Activated naive CD4-positive, alpha-beta T cell treated with Interleukin-2 at 50 U/mL for 16 hours (primary cell): ENCODE data around the gene EMC8.
"Not testable (repeated sequence)": the region's sequence is repeated elsewhere in the genome, so short reads cannot be mapped to it uniquely, and the experiment has no call there.

Source experiments
- DNase-seq: peaks from one replicate; pipeline ENCODE4 v3.0.0-alpha.2; 2020

Gene EMC8

DNA sequence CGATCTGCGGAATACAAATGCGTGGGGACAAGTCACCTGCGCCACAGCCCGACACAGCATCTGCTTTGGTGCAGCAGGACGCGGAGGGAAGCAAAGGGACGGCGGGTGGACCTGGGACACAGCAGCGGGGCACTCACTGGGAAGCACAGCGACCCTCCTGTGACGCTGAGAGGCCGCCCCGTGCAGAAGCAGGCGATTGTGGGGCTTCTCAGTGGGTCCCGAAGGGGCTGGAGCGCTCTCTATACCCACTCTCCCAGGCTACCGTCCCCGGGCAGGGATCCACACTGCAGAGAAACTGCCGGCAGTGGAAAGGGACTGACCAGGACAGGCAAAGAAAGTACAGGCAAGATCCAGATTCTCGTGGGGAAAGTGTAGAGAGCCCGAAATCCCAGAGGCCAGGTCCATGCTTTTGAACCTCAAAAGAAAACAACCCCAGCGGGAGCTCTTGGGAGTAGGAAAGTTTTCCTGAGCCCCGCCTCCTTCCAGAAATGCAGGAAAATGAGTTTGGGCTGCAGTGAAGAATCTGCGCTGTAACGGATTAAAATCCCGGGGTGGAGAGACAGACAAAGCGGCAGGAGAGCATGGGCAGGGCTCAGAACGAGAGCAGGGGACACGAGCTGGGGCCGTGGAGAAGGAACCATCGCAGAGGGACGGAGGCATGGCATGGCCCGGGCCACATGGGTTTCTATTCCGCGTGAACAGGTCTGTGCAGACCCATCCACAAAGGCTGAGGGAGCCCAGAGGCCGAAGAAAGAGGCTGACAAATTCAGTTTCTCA lies 12.9 kb upstream of the EMC8 start:
- no peak for DNase-seq

DNA sequence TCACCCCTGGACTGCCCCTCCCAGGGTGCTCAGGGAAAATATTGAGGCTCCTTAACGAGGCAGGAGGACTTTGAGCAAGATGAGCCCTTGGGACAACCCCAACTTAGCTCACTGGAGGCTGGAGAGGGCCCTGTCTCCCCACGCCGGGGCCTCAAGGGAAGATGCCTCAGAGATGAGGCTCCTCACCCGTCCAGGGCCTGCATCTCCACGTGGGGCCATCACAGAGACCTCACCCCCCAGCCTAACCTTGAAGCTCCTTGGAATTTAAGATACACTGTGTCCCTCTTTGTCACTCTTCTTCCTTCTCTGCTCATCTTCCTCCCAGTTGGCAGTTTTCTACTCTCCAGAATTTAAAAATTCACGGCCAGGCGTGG lies 11.4 kb upstream of the EMC8 start:
- no peak for DNase-seq

DNA sequence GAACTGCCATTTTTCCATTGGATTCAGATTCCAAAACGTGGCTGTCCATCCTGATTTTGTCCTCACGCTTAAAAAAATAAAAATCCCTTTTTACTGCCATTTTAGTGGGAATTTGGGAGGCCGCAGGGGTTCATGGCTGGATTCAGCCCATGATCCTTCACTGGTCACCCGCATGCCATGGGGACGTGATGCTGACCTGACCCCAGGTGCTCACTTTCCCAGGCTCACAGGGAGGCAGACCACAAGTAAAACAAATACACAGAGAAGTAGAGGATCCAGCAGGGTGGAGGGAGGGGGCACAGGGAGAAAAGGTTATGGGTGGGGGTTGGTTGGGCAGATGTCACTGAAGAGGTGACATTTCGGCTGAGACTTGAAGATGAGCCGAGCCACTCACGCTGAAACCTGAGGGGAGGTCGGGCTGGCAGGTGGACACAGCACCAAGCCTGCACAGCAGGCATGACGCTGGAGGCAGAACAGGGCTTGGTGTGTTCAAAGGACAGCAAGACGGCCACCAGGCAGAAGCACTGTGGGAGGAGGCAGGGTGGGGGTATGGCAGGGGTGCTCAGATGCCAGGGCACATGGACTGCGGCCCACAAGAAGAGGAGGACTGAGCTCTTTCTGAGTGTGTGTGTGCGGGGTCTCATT lies 10.9 kb upstream of the EMC8 start:
- no peak for DNase-seq

DNA sequence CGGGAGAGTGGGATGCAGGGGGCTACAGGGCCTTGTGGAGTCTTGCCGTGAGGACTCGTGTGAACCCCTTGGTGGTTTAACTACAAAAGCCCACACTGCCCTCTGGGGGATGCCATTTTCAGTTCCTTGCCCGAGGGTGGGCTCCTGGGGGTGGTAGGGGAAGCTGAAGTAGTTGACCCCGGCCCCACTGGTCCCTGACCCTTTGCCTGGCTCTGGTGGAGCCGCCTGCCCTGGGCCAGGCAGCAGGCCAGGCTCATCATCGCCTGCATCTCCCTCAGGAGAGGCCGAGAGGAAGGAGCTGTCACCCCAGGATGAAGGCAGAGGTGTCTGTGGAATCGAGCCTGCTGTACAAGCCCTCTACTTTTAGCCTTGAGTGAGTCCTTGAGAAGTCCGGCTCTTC lies 10.3 kb upstream of the EMC8 start:
- DNase-seq, result no peak

DNA sequence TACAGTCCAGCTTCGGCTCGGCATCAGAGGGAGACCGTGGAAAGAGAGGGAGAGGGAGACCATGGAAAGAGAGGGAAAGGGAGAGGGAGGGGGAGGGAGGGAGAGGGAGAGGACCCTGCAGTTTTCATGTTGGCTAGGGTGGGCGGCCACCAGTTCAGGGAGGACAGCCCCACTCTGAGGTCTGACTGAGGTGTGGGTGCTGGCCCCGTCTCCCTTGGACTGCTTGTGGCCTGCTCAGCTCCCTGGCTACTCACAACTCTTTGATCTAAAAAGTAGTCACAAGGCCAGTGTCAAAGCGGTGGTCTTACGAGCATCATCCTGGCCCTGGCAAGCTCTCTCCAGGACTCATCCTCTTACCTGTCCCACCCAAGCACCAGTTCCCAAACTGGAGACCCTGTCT lies 9.6 kb upstream of the EMC8 start:
- no peak for DNase-seq

DNA sequence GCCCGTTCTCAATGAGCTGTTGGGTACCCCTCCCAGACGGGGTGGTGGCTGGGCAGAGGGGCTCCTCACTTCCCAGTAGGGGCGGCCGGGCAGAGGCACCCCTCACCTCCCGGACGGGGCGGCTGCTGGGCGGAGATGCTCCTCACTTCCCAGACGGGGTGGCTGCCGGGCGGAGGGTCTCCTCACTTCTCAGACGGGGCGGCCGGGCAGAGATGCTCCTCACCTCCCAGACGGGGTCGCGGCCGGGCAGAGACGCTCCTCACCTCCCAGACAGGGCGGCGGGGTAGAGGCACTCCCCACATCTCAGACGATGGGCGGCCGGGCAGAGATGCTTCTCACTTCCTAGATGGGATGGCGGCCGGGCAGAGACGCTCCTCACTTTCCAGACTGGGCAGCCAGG lies 8.8 kb upstream of the EMC8 start:
- not testable (repeated sequence) for DNase-seq

DNA sequence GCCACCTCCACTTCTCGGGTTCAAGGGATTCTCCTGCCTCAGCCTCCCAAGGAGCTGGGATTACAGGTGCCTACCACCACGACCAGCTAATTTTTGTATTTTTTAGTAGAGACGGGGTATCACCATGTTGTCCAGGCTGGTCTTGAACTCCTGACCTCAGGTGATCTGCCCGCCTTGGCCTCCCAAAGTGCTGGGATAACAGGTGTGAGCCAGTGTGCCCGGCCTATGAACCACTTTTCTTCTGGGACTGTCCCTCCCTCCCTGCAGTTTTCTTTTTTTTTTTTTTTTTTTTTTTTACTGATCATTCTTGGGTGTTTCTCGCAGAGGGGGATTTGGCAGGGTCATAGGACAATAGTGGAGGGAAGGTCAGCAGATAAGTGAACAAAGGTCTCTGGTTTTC lies 8.0 kb upstream of the EMC8 start:
- DNase-seq, result not testable (repeated sequence)

DNA sequence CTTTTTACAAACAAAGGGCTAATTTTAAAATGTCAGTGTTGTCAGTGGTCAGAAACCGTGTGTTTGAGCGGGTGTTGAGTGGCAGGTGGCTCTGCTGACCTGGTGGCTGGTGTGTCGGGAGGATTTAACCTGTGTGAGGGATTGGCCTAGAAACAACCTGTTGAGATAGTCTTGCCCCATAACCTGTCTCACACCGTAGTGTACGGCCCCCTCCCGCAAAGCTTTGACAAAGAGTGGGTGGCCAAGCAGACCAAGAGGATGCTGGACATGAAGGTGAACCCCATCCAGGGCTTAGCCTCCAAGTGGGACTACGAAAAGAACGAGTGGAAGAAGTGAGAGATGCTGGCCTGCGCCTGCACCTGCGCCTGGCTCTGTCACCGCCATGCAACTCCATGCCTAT lies 7.2 kb upstream of the EMC8 start:
- DNase-seq, result no peak

DNA sequence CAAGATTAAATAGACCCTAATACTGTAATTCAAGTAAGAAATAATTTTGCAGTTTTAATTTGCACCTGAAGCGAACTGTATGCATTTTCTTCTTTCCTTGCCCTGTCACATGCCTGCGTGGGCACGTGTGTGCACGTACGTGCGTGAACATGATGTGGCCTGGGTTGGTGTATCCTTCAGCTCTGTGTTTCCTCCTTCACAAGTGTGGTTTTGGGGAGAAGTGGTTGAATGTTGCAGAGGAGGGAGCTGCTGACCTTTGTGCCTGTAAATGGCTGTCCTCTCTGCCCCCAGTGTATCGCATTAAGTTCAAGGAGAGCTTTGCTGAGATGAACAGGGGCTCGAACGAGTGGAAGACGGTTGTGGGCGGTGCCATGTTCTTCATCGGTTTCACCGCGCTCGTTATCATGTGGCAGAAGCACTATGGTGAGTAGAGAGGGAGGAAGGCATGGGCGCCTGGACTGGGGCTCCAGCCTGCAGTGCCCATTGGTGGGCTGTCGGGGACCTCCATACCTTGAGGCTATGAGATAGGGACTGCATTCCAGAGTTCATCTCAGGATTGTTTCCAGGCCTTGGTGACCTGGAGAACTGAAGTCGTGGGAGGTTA lies 6.2 kb upstream of the EMC8 start:
- no peak for DNase-seq

DNA sequence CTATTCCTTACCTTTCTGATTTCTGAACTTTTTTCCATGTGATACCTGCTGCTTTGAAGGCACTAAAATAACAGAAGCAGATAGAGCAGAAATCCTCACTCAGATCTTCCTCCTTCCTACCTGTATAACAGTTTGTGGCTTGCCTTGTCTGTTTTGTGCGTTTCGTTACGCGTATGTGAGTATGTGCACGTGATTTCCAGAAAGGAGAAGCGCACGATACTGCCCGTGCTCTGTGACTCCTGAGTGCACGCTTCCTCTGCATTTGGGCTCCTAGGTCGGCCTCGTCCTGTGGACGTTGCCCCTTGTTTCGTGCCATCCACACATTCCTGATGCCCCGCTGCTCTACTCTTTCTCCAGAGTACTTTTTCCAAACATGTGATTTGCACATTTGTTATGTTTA lies 4.2 kb upstream of the EMC8 start:
- DNase-seq, result no peak

DNA sequence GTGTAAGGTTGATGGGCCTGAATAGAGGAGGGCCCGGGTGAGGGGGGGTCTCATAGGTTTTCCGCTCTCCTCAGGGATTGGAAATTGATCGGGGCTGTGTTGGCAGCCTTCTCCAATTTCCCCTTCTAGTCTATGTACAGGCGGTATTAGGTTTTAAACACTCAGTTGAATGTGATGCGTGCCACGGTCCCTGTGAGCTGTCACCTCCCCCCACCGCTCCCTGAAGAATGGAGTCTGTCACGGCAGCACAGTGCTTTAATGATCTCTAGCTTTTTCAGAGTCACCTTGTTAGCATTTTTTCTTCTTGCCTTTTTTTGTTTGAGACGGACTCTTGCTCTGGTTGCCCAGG lies 951 bp upstream of the EMC8 start:
- peak; percentile 54 for DNase-seq

DNA sequence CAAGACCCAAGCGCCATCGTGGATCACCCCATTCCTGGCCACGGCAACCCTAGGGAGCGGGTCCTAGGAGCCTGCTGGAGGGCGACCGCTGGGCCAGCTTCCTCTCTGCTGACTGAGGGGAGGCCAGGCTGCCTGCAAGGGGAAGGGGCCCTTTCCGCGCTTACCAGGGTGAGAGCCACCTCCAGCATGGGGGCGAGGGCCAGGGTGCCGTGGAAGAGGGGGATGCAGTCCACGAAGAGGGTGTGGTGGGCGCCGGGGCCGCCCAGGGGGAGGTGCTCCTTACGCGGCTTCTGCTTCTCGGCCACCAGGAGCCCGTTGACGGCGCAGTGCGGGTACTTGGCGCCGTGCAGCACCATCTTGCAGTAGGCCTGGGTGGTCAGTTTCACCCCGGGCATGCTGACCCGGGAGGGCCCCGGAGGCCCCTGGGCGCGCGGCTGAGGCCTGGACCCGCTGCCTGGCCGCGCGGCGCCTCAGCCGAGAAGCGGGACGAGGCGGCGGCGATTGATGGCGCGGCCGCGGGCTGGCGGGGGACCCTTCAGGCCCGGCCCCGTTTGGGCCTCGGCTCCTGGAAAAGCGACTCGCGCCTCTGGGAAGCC lies 345 bp downstream of the EMC8 start:
- peak; percentile 47 for DNase-seq

DNA sequence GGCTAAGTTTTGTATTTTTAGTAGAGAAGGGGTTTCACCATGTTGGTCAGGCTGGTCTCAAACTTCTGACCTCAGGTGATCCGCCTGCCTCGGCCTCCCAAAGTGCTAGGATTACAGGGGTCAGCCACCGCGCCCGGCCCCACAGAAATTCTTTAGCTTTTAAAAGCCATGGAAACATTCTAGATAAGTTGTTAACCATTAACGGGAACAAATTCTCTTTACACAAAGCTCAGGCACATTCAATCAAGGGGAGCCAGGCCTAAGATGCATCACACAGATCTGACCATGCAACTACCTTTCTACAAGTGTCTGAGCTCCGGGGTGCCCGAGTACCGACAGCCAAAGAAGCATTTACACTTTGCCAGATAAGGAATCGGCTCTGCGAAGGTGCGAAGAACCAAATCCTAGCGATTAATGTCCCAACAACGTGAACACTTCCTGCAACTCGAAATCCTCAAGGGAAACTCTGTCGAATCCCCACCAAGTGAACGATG lies 1.0 kb downstream of the EMC8 start:
- no peak for DNase-seq

DNA sequence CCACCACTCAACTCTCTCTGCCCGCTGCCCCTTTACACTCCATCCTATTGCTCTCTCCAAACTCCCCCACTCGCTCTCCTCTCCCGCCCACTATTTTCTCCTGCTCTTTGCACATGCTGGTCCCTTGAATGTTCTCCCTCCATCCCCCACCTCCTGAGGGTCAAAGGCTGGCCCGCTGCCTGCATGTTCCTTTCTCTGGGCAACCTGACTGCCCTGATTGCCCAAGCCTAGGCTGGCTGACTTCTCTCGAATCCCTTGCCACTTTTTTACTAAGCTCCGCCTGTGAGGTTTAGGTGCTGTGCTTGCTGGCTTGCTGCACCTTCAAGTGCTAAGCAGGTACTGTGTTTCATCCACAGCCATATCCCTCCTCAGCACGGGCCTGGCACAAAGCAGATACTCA lies 2.7 kb downstream of the EMC8 start:
- DNase-seq, result no peak

DNA sequence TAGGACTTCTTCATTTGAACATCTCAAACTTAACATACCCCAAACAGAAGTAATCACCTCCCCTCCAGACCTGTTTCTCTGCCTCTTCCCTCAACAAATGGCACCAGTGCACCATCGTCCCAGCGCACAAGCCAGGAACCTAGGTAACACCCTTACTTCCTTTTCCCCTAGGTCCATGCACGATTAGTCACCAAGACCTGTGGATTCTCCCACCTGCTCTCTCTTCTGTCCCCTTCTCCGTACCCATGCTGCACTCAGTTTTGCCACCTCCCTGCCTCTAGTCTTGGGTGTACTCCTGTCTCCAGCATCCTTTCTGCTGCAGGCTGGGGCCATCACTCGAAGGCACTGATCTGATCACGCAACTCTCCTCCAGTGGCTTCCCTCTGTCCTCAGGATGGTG lies 3.2 kb downstream of the EMC8 start:
- DNase-seq, result no peak

DNA sequence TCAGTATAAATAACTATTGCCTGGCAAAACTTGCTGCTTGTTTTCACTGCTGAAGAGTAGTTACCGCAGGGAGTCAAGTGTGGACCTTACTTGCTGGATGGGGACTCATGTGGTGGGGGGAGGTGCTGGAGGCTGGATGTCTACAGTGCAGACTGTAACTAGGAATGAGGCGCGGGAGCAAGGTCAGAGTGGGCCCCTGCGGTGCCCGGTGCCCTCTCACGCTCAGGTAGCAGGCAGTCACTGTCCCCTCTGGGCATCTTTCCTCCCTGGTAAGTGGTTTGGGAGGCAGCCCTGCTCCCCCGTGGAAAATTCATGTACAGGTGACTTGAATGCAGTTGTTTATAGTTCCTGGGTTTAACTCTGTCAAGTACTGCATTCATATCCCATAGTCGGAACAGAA lies 4.6 kb downstream of the EMC8 start:
- no peak for DNase-seq

DNA sequence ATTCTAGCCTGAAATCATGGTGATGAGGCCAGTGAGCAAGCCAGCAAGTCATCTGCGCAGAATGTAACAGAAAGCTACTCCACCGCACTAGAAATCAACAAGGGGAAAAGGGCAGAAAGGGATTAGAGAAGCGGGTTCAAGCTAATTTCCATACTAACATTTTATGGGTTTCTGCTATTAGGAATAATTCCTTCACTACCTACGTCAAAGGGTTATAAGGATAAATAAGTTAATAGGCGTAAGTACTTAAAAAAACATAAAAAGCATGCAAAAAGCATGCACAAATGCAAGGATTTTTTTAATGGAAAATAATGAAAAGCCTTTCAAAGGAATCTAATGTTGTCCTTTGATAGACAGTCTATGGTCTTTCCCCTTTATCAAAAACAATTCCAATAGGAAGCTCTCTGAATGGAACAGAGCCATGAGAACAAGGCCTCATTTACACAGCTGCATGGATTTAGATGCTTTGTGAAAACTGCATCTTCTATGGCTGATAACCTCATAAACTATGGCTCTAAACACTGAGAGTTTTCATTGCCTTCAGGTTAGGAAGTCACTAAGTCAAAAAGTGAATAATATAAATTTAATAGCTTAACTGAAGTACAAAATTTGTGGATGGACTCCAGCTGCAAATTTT lies 5.6 kb downstream of the EMC8 start:
- no peak for DNase-seq

DNA sequence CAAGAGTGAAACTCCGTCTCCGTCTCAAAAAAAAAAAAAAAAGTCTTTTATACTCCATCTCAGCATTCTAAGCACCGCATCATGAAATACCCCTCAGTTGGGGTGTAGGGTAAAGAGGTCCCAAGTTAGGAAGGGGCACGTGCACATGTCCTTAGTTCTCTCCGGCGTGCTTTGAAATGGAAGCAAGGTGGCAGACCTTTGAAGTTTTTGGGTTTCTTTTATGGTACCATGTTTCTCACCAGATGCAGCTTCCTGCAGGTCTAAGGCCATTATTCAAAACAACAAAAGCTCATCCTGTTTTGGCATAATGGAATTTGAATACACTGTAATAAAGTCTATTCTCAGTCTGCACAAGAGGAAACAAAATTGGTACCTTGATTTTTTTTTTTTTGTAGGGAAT lies 9.6 kb downstream of the EMC8 start:
- no peak for DNase-seq

DNA sequence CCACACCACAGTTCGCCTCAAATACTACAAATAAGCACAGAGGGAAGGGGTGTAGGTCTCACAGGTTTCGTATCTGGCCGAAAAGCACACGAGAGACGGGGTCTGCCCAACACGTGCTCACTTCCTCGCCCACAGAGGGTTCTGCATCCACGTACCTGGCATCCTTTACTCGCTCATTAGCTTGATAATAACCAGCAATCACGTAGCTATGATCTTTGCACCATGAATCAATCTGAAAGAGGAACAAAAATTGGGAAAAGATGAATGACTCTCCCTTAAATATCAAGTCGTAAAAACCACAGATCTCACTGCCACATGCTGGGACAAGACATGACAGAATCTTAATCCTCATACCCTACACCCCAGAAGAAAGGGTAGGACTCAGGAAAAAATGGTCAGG lies 10.5 kb downstream of the EMC8 start:
- no peak for DNase-seq

DNA sequence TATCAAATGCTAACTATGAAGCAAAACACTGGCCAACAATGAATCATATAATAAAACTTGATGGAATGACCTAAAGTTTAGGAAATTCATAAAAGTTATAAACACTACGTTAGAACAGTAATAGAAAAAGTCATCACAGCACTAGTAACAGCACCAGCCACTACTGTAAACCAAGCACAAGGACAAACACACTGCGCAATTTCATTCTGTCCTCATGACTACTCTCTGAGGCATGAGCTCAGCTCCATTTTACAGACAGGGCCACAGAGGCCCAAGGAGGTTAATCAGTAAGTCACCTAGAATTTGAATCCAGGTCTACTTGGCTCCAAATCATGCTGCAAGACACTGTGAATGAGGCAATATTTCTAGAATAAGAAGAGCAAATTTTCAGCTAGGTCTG lies 13.4 kb downstream of the EMC8 start:
- DNase-seq, result no peak

DNA sequence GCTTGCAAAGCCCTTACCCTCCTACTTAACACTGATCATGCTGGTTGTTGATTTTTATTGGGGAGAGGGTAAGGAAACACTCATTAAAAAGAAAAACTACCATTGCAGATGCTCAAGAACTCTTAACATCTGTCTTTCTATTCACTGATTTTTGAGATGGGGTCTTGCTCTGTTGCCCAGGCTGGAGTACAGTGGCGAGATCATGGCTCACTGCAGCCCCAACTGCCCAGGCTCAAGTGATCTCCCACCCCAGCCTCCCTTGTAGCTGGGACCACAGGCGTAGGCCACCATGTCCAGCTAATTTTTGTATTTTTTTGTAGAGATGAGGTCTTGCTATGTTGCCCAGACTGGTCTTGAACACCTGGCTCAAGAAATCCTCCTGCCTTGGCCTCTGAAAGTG lies 14.5 kb downstream of the EMC8 start:
- no peak for DNase-seq

DNA sequence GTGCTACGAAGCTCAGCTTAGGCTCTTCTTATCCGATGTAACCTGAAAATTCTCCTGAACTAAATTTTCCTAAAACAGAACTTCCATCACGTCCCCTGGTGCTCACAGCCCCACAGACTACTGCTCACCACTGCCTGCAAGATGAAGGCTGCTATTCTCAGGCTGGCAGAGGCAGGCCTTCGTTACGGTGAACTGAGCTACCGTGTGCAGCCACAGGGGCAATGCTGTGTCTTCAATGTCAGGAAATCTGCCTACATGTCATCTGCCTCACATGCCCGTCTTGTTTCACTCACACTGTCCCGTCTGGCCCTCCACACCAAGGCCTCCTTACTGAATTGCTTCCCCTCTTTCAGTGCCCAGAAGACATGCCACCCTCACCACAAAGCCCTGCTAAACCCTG lies 15.9 kb downstream of the EMC8 start:
- DNase-seq, result no peak

DNA sequence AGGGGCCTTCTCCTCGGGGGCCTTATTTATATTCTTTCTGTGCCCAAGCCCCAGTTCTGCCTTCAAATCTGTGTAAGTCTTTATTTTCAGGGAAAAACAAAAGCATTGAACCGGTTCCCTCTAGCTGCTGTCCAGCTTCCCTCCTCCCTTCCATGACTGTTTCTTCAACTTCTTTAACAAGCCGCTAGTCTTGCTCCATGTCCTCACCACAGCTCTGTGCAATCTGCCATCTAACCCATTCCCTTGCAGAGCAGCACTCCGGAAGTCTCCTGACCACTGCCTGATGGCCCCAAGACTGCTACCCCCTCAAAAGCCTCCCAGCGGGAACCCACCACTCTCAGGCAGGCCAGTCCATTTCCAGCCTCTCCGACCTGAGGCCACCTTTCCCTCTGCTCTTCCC lies 16.9 kb downstream of the EMC8 start:
- DNase-seq, result no peak
